Urothelium cell line (cell line): ENCODE results near the gene KRTAP19-7.
A peak's percentile ranks its signal among the peaks of the same experiment; 100 is the strongest.

Experiments used
- DNase-seq: peaks from one replicate; pipeline ENCODE4 v3.0.0; 2011; ENCODE audit warnings: low spot score, mixed read lengths
- FAIRE-seq: peaks from 2 replicates; lab custom pipeline; 2011; peaks lifted over from hg19 to GRCh38; lab: Jason Lieb, UNC

The KRTAP19-7 gene

GRCh38 chr21:30561264-30561895 lies at the start of gene KRTAP19-7:
Gene KRTAP19-7, minus strand, starts transcription at chr21:30561314. Its CDS starts 25 bp downstream, at chr21:30561289.
- no peak for DNase-seq
- FAIRE-seq, result no peak

GRCh38 chr21:30605968-30606367 lies 44.9 kb upstream of the KRTAP19-7 start:
- FAIRE-seq, result no peak
- no peak for DNase-seq

- FAIRE-seq, result no peak
- no peak for DNase-seq
These were observed 39.7 kb upstream of the KRTAP19-7 start, which contains the start of gene KRTAP22-1 for GRCh38 chr21:30600787-30601186. Gene KRTAP22-1, plus strand, starts transcription at chr21:30601087.

GRCh38 chr21:30598802-30599201 lies 37.7 kb upstream of the KRTAP19-7 start, which contains the start of gene KRTAP6-2:
Gene KRTAP6-2, minus strand, starts transcription at chr21:30598902. Its CDS starts 28 bp downstream, at chr21:30598874.
- DNase-seq (no peak), FAIRE-seq (peak; percentile 40)

- no peak for DNase-seq
- FAIRE-seq, result no peak
These were observed 31.0 kb upstream of the KRTAP19-7 start, which contains the start of gene KRTAP6-3 for GRCh38 chr21:30592140-30592539. Gene KRTAP6-3, plus strand, starts transcription at chr21:30592440. Its CDS starts 6 bp downstream, at chr21:30592446.

GRCh38 chr21:30590297-30590696 lies 29.2 kb upstream of the KRTAP19-7 start, which contains the start of gene KRTAP22-2:
Gene KRTAP22-2, minus strand, starts transcription at chr21:30590397.
- FAIRE-seq, result no peak

GRCh38 chr21:30582870-30583269 lies 21.8 kb upstream of the KRTAP19-7 start:
- DNase-seq (no peak), FAIRE-seq (no peak)

More at GRCh38 chr21:30590297-30590696, 29.2 kb upstream of the KRTAP19-7 start, which contains the start of gene KRTAP22-2:
- no peak for DNase-seq

- FAIRE-seq (no peak), DNase-seq (no peak)
These were observed 19.0 kb upstream of the KRTAP19-7 start for GRCh38 chr21:30580132-30580531.

GRCh38 chr21:30579346-30579745 lies 18.2 kb upstream of the KRTAP19-7 start:
- DNase-seq (no peak), FAIRE-seq (no peak)

- DNase-seq, result no peak
- FAIRE-seq, result no peak
These were observed 16.7 kb upstream of the KRTAP19-7 start for GRCh38 chr21:30577766-30578165.

- DNase-seq, result no peak
- no peak for FAIRE-seq
These were observed 6.5 kb upstream of the KRTAP19-7 start for GRCh38 chr21:30567617-30568016.

GRCh38 chr21:30563630-30564029 lies 2.5 kb upstream of the KRTAP19-7 start:
- no peak for DNase-seq
- no peak for FAIRE-seq

- no peak for FAIRE-seq
- no peak for DNase-seq
These were observed 2.0 kb upstream of the KRTAP19-7 start for GRCh38 chr21:30563072-30563471.

- DNase-seq, result no peak
These were observed 843 bp upstream of the KRTAP19-7 start for GRCh38 chr21:30561957-30562356.

GRCh38 chr21:30555095-30555494 lies 6.0 kb downstream of the KRTAP19-7 start:
- no peak for FAIRE-seq
- DNase-seq, result no peak

More at GRCh38 chr21:30561957-30562356, 843 bp upstream of the KRTAP19-7 start:
- no peak for FAIRE-seq

GRCh38 chr21:30552782-30553181 lies 8.3 kb downstream of the KRTAP19-7 start:
- no peak for FAIRE-seq
- DNase-seq, result no peak

GRCh38 chr21:30541764-30542163 lies 19.4 kb downstream of the KRTAP19-7 start, which contains the start of gene KRTAP19-6:
Gene KRTAP19-6, minus strand, starts transcription at chr21:30541864. Its CDS starts 31 bp downstream, at chr21:30541833.
- no peak for DNase-seq

GRCh38 chr21:30518876-30519275 lies 42.2 kb downstream of the KRTAP19-7 start:
- FAIRE-seq (no peak), DNase-seq (no peak)

More at GRCh38 chr21:30541764-30542163, 19.4 kb downstream of the KRTAP19-7 start, which contains the start of gene KRTAP19-6:
- no peak for FAIRE-seq

- FAIRE-seq (no peak), DNase-seq (no peak)
These were observed 45.4 kb downstream of the KRTAP19-7 start for GRCh38 chr21:30515681-30516080.
